NCI-H526 (cell line): Measurements from ENCODE around the gene FBXO11.

Experiments
- DNase-seq, 2 experiments: peaks; one replicate each; lab custom pipeline; 2025; lab: John Stamatoyannopoulos, UW

The FBXO11 gene

GRCh38 chr2:47849368-47849767, 56.9 kb downstream of the FBXO11 start:
- DNase-seq, result no peak

DNA sequence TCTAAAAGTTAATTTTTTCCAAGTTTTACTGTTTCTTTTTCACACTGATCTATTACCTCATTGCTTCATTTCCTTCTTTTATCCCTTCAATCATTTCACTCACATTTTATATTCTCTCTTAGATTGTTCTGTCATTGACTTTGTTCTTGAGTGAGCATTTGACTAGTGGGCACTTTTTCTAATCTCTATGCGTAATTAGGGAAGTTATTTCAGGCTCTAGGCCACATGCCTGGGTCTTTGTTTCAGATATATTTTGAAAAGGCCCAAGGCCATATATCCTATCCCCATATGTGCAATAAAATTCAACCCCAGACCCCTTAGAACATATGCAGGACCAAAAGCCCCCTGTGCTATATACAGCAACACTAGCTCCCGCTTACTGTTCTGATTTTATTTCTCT, 62.1 kb downstream of the FBXO11 start:
- no peak for DNase-seq

DNA sequence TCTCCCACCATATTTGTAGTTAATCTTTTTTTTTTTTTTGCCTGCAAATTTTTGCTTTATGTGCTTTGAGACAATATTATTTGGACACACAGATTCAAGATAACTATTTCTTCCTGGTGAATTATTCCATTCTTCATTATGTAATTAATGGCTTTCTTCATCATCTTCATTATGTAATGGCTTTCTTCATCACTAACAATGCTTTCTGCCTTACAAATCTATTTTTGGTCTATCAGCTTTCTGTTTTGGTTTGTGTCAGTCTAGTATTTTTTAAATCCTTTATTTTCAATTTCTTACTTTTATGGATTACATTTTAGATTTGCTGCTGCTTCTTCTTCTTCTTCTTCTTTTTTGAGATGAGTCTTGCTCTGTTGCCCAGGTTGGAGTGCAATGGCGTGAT, 62.9 kb downstream of the FBXO11 start:
- no peak for DNase-seq

GRCh38 chr2:47842846-47843245, 63.5 kb downstream of the FBXO11 start:
- DNase-seq, result no peak

GRCh38 chr2:47838686-47839085, 67.6 kb downstream of the FBXO11 start:
- DNase-seq, result no peak

- no peak for DNase-seq
Measured at GRCh38 chr2:47838249-47838648, 68.0 kb downstream of the FBXO11 start.

GRCh38 chr2:47833516-47833968, 72.8 kb downstream of the FBXO11 start:
- no peak for DNase-seq

GRCh38 chr2:47822518-47822917, 83.8 kb downstream of the FBXO11 start:
- no peak for DNase-seq

DNA sequence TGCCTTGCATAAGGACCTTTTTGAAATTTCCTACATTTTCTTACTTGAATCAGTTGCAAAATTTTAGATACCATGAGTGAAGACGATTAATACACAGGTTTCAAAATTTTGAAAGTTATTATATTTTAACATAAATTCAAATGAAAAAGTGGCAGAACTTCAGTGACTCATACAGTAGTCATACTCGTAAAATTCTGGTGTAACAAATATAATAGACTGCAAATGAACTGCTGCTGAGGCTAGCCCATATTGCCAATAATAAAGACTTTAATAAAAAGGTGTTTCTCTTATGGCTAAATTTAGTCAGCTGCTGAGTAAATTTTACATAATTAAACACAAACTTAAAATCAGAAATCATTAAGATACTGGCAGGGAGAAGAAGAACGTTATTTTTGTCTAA, 86.5 kb downstream of the FBXO11 start:
- DNase-seq, result no peak

- DNase-seq, result no peak
Measured at GRCh38 chr2:47818777-47819176, 87.5 kb downstream of the FBXO11 start.

GRCh38 chr2:47815764-47816163, 90.5 kb downstream of the FBXO11 start:
- no peak for DNase-seq

DNA sequence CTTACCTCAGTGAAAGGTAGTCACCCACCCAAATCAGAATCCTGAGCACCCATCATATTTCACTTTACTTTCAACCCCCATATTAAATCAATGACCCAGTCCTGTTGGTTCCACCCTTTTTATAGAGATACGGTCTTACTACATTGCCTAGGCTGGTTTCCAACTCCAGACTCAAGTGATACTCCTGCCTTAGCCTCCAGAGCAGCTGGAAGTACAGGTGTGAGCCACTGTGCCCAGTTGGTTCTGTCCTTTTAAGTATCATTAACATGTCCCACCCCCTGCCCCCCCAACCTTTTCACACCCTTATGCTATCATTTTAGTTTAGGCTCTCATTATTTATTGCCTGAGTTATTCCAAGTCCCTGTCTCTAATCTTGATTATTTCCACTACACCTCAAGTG, 94.6 kb downstream of the FBXO11 start:
- no peak for DNase-seq

- no peak for DNase-seq
Measured at GRCh38 chr2:47810850-47811249, 95.4 kb downstream of the FBXO11 start.

GRCh38 chr2:47809903-47810302, 96.4 kb downstream of the FBXO11 start:
- no peak for DNase-seq

GRCh38 chr2:47808614-47809013, 97.7 kb downstream of the FBXO11 start:
- DNase-seq, result no peak

- DNase-seq, result no peak
Measured at GRCh38 chr2:47805850-47806249, 100.4 kb downstream of the FBXO11 start.

DNA sequence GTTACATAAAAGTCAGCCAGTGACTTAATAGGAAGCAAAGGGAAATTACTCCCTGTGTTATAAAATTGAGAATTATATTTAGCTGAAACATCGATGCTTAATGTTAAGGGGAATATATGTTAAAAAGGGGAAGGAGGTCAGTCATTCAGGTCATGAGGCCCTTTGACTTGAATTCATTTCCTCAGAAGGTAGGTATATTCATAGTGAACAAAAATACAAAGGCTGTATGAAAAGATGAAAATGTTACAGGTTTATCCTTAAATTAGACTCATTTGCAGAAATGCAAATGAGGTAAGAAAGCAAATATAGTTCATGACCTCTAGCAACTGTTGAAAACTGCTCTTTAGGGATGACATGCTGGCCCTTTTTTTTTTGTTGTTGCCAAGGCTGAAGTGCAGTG, 102.5 kb downstream of the FBXO11 start:
- peak in 1 of 2 experiments; percentile 23 for DNase-seq

GRCh38 chr2:47803363-47803762, 102.9 kb downstream of the FBXO11 start:
- DNase-seq, result no peak

GRCh38 chr2:47801118-47801517, 105.2 kb downstream of the FBXO11 start:
- no peak for DNase-seq

DNA sequence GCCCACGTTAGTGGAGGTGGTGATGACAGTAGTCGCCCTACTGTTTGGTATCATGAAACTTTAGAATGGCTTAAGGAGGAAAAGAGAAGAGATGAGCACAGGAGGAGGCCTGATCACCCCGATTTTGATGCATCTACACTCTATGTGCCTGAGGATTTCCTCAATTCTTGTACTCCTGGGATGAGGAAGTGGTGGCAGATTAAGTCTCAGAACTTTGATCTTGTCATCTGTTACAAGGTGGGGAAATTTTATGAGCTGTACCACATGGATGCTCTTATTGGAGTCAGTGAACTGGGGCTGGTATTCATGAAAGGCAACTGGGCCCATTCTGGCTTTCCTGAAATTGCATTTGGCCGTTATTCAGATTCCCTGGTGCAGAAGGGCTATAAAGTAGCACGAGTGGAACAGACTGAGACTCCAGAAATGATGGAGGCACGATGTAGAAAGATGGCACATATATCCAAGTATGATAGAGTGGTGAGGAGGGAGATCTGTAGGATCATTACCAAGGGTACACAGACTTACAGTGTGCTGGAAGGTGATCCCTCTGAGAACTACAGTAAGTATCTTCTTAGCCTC, 107.2 kb downstream of the FBXO11 start:
- no peak for DNase-seq

GRCh38 chr2:47798631-47799030, 107.7 kb downstream of the FBXO11 start:
- DNase-seq, result no peak

DNA sequence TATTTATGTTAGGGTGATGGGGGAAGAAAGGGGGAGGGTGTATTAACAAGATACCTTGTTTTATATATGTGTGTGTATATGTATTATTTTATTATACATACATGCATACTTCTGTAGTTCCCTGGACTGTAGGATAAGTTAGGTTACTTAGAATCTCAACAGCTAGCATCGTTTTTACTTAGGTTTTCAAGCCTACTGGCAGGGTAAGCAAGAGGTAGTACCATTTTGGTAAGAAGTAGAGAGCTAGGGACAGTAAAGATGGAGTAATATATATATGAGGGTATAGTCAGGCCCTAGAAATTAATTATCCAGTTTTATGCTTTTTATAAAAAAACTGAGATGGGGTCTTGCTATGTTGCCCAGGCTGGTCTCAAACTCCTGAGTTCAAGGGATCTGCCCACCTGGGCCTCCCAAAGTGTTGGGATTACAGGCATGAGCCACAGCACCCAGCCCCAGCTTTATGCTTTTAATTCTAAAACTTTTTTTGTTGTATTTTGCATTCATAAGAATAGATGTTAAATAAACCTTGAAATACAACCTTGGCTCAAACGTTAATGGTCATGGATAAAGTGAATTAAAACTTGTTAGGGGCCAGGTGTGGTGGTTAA, 110.1 kb downstream of the FBXO11 start:
- no peak for DNase-seq

GRCh38 chr2:47785986-47786385, 120.3 kb downstream of the FBXO11 start:
- no peak for DNase-seq

GRCh38 chr2:47784352-47784851, 121.9 kb downstream of the FBXO11 start:
- DNase-seq, result peak in 1 of 2 experiments; percentile 45
